Upper lobe of left lung (tissue), 4 donors: ENCODE data around the gene ZFX.
"Not testable (repeated sequence)": the region's sequence is repeated elsewhere in the genome, so short reads cannot be mapped to it uniquely, and the experiment has no call there.

Experiments used
- CTCF ChIP-seq, 6 experiments: fragments of 450-650 bp in 4 of 6; fragments of 200-600 bp in 2 of 6; sonication (generic) in 2 of 6; IDR thresholded peaks; one replicate each; pipeline ENCODE4 v1.5.1; 2016 to 2019; ENCODE audit warnings: antibody characterized with exemption in 6 of 6
- EP300 ChIP-seq, 4 donors: sonication (generic); formaldehyde crosslinking; IDR thresholded peaks; one replicate each; pipeline ENCODE4 v1.5.1; 2017; ENCODE audit warnings: antibody characterized with exemption in 4 of 4, control low read depth in 2 of 4
- POLR2AphosphoS5 ChIP-seq, 2 donors: sonication (generic); formaldehyde crosslinking; IDR thresholded peaks; one replicate each; pipeline ENCODE4 v1.5.1; 2017; ENCODE audit warnings: antibody characterized with exemption in 2 of 2

- not testable (repeated sequence) for TF ChIP-seq CTCF, EP300, POLR2AphosphoS5 (IDR thresholded peaks at IDR 0.05)
Measured at GRCh38 chrX:24143982-24144381, 5.5 kb upstream of the ZFX start.
